HL-60 (cell line): Measurements from ENCODE around the gene PNPLA7.

ENCODE experiments used
- GABPA ChIP-seq: IDR thresholded peaks from 2 replicates; pipeline ENCODE4 v1.6.1; 2012; ENCODE audit warnings: low read depth
- POLR2AphosphoS5 ChIP-seq: IDR thresholded peaks from 2 replicates; pipeline ENCODE4 v1.6.1; 2012; ENCODE audit warnings: low read depth
- SPI1 ChIP-seq: IDR thresholded peaks from 2 replicates; pipeline ENCODE4 v1.6.1; 2012; ENCODE audit warnings: low read depth, mild to moderate bottlenecking, borderline replicate concordance
- TF ChIP-seq, protein P1 (sequence below): IDR thresholded peaks from one replicate; pipeline ENCODE4 v1.5.1; 2011; ENCODE audit warnings: low read length, control low read depth, inconsistent platforms; ENCODE audit not compliant: insufficient read depth
- TF ChIP-seq, protein P2 (sequence below): IDR thresholded peaks from 2 replicates; pipeline ENCODE4 v1.6.1; 2012; ENCODE audit warnings: low read depth; ENCODE audit not compliant: insufficient replicate concordance

DNA sequence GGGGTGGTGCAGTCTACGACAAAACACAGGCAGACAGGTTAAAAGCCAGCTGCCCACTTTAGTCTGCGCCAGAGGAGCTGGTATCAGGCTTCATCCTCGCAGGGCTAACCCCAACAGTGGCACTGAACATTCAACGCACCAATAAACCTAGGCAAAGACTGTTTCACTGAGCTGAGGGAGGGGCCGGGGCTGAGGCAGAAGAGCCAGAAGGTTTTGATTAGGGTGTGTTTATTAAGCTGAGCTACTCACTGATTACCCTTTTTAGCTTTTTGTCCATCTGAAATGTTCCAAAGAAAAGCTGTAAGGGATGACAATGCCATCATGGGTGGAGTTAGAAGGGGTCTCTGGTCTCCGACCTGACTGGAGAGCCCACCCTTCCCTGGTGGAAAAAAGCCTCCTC lies 38.7 kb upstream of the PNPLA7 start:
- TF ChIP-seq, protein P1, sequence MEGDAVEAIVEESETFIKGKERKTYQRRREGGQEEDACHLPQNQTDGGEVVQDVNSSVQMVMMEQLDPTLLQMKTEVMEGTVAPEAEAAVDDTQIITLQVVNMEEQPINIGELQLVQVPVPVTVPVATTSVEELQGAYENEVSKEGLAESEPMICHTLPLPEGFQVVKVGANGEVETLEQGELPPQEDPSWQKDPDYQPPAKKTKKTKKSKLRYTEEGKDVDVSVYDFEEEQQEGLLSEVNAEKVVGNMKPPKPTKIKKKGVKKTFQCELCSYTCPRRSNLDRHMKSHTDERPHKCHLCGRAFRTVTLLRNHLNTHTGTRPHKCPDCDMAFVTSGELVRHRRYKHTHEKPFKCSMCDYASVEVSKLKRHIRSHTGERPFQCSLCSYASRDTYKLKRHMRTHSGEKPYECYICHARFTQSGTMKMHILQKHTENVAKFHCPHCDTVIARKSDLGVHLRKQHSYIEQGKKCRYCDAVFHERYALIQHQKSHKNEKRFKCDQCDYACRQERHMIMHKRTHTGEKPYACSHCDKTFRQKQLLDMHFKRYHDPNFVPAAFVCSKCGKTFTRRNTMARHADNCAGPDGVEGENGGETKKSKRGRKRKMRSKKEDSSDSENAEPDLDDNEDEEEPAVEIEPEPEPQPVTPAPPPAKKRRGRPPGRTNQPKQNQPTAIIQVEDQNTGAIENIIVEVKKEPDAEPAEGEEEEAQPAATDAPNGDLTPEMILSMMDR: no peak
- TF ChIP-seq, protein P2, sequence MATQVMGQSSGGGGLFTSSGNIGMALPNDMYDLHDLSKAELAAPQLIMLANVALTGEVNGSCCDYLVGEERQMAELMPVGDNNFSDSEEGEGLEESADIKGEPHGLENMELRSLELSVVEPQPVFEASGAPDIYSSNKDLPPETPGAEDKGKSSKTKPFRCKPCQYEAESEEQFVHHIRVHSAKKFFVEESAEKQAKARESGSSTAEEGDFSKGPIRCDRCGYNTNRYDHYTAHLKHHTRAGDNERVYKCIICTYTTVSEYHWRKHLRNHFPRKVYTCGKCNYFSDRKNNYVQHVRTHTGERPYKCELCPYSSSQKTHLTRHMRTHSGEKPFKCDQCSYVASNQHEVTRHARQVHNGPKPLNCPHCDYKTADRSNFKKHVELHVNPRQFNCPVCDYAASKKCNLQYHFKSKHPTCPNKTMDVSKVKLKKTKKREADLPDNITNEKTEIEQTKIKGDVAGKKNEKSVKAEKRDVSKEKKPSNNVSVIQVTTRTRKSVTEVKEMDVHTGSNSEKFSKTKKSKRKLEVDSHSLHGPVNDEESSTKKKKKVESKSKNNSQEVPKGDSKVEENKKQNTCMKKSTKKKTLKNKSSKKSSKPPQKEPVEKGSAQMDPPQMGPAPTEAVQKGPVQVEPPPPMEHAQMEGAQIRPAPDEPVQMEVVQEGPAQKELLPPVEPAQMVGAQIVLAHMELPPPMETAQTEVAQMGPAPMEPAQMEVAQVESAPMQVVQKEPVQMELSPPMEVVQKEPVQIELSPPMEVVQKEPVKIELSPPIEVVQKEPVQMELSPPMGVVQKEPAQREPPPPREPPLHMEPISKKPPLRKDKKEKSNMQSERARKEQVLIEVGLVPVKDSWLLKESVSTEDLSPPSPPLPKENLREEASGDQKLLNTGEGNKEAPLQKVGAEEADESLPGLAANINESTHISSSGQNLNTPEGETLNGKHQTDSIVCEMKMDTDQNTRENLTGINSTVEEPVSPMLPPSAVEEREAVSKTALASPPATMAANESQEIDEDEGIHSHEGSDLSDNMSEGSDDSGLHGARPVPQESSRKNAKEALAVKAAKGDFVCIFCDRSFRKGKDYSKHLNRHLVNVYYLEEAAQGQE: no peak
- TF ChIP-seq POLR2AphosphoS5 (no peak), GABPA (no peak), SPI1 (no peak)
